Stomach smooth muscle (tissue), 2 donors: ENCODE data around the gene NDUFB8.

Source experiments
- H3K27ac ChIP-seq: one replicate; pipeline ENCODE4 v1.7.0; 2013; ENCODE audit warnings: mild to moderate bottlenecking, low read length, inconsistent platforms
- H3K27me3 ChIP-seq, 2 donors: one replicate each; pipeline ENCODE4 v1.7.0; 2013; ENCODE audit warnings: low read length in 2 of 2; ENCODE audit not compliant: insufficient read depth in 2 of 2, control insufficient read depth in 1 of 2
- H3K36me3 ChIP-seq, 2 donors: one replicate each; pipeline ENCODE4 v1.7.0; 2013; ENCODE audit warnings: low read length in 2 of 2; ENCODE audit not compliant: control insufficient read depth in 2 of 2, insufficient read depth in 2 of 2
- H3K4me1 ChIP-seq: one replicate; pipeline ENCODE4 v1.7.0; 2013; ENCODE audit warnings: low read length; ENCODE audit not compliant: control insufficient read depth, insufficient read depth
- H3K4me3 ChIP-seq, 2 donors: one replicate each; pipeline ENCODE4 v1.7.0; 2013; ENCODE audit warnings: low read length in 2 of 2
- H3K9ac ChIP-seq, 2 donors: one replicate each; pipeline ENCODE4 v1.7.0; 2013; ENCODE audit warnings: low read length in 2 of 2, mild to moderate bottlenecking in 1 of 2
- H3K9me3 ChIP-seq, 2 donors: one replicate each; pipeline ENCODE4 v1.7.0; 2013; ENCODE audit warnings: low read length in 2 of 2; ENCODE audit not compliant: control insufficient read depth in 2 of 2
- donor health status: healthy.
- donor health status: Pancreatic carcinoma.

Gene NDUFB8

DNA sequence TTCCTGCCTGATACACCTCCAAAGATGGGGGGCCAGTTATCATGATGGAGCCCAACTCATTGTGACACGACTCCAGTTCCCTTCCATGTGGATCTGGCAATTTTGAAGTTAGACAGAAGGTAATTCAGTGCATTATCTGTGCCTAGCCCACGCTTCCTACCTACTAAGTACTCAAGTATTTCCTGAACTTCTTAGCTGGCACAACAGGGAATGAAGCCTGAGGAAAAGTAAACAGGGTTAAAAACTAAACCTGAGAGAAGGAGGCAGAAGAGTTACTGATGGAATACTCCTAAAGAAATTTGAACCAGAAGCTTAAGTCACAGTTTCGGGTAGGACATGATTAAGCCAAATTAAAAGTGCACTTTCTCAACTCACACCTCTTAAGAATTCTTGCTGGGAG is 8.9 kb downstream of the NDUFB8 start:
- no peaks in the 10 kb centered on the region for H3K27me3 ChIP-seq
- no peaks in the 10 kb centered on the region for H3K9me3 ChIP-seq
- peaks cover 24 to 28% of the 10 kb centered on the region in 2 donors for H3K36me3 ChIP-seq
- no peak overlapping the region for H3K27ac ChIP-seq
- H3K4me3 ChIP-seq: no peak overlapping the region
- peaks cover 12% of the 10 kb centered on the region for H3K4me1 ChIP-seq
- H3K9ac ChIP-seq: no peak overlapping the region

GRCh38 chr10:100519311-100520051 is 10.2 kb downstream of the NDUFB8 start, which contains the start of gene SEC31B:
Gene SEC31B (minus strand): TSS chr10:100519861. CDS start chr10:100516952, 2,909 bp downstream.
- peaks cover 12% of the 10 kb centered on the region for H3K4me1 ChIP-seq
- H3K9me3 ChIP-seq: no peaks in the 10 kb centered on the region
- H3K27me3 ChIP-seq: no peaks in the 10 kb centered on the region
- H3K27ac ChIP-seq: no peak within 1 kb of the TSS
- H3K36me3 ChIP-seq: peaks cover 16 to 22% of the 10 kb centered on the region in 2 donors
- H3K4me3 ChIP-seq: peak within 1 kb of the TSS; percentile 62 to 82
- H3K9ac ChIP-seq: peak within 1 kb of the TSS; percentile 68 to 71

- no peaks in the 10 kb centered on the region for H3K9me3 ChIP-seq
- H3K9ac ChIP-seq: peak overlapping the region; percentile 68 to 71
- no peaks in the 10 kb centered on the region for H3K27me3 ChIP-seq
- H3K4me1 ChIP-seq: peaks cover 12% of the 10 kb centered on the region
- H3K27ac ChIP-seq: no peak overlapping the region
- H3K4me3 ChIP-seq: peak overlapping the region; percentile 62 to 82
- peaks cover 10 to 15% of the 10 kb centered on the region in 2 donors for H3K36me3 ChIP-seq
These were observed 10.9 kb downstream of the NDUFB8 start for GRCh38 chr10:100518761-100519241.

GRCh38 chr10:100516847-100517246 is 12.8 kb downstream of the NDUFB8 start:
- Histone ChIP-seq H3K4me3 (no peak overlapping the region), H3K9me3 (no peaks in the 10 kb centered on the region), H3K9ac (no peak overlapping the region), H3K4me1 (peaks cover 12% of the 10 kb centered on the region), H3K27me3 (no peaks in the 10 kb centered on the region), H3K27ac (no peak overlapping the region), H3K36me3 (peaks cover 9 to 12% of the 10 kb centered on the region in 2 donors)

- no peak overlapping the region for H3K27ac ChIP-seq
- no peak overlapping the region for H3K4me3 ChIP-seq
- H3K9me3 ChIP-seq: no peaks in the 10 kb centered on the region
- H3K27me3 ChIP-seq: no peaks in the 10 kb centered on the region
- H3K9ac ChIP-seq: no peak overlapping the region
- peaks cover 12% of the 10 kb centered on the region for H3K4me1 ChIP-seq
- H3K36me3 ChIP-seq: peaks cover 12 to 19% of the 10 kb centered on the region in 2 donors
These were observed 14.1 kb downstream of the NDUFB8 start for GRCh38 chr10:100515612-100516011.

- H3K4me1 ChIP-seq: no peaks in the 10 kb centered on the region
- H3K4me3 ChIP-seq: no peak overlapping the region
- peaks cover 23 to 29% of the 10 kb centered on the region in 2 donors for H3K36me3 ChIP-seq
- H3K27ac ChIP-seq: no peak overlapping the region
- H3K9ac ChIP-seq: no peak overlapping the region
- H3K9me3 ChIP-seq: no peaks in the 10 kb centered on the region
- H3K27me3 ChIP-seq: no peaks in the 10 kb centered on the region
These were observed 18.9 kb downstream of the NDUFB8 start for GRCh38 chr10:100510533-100511308.

- peaks cover 29 to 36% of the 10 kb centered on the region in 2 donors for H3K36me3 ChIP-seq
These were observed 20.3 kb downstream of the NDUFB8 start for GRCh38 chr10:100509241-100509840.

DNA sequence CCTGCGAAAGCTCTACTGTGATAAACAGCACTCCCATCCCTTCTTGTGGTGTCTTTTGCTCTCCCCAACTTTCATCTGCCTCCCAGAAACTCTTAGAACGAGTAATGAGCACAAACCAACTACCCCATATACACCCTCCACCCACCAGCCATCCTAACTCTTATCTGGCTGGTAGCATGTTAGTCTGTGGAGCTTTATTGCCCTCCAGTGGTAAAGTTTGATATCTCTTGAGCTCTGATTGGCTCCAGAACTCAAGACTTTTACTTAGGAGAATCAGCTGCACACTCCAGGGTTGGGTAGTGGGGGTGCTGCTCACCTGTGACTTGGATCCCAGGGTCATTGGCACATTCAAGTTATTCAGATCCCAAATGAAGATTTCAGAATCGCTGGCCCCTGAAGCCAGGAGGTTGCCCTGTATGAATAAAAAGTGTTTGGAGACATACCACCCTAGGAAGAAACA is 20.9 kb downstream of the NDUFB8 start:
- Histone ChIP-seq H3K4me3 (no peak overlapping the region), H3K9ac (no peak overlapping the region), H3K9me3 (no peaks in the 10 kb centered on the region), H3K27ac (no peak overlapping the region), H3K4me1 (no peaks in the 10 kb centered on the region), H3K27me3 (no peaks in the 10 kb centered on the region), H3K36me3 (peaks cover 29 to 36% of the 10 kb centered on the region in 2 donors)

More at GRCh38 chr10:100509241-100509840, 20.3 kb downstream of the NDUFB8 start:
- Histone ChIP-seq H3K27me3 (no peaks in the 10 kb centered on the region), H3K9me3 (no peaks in the 10 kb centered on the region), H3K4me3 (no peak overlapping the region), H3K9ac (no peak overlapping the region), H3K4me1 (no peaks in the 10 kb centered on the region), H3K27ac (no peak overlapping the region)

GRCh38 chr10:100508266-100508665 is 21.4 kb downstream of the NDUFB8 start:
- Histone ChIP-seq H3K36me3 (peaks cover 29 to 36% of the 10 kb centered on the region in 2 donors), H3K27ac (no peak overlapping the region), H3K4me1 (no peaks in the 10 kb centered on the region), H3K9ac (no peak overlapping the region), H3K9me3 (no peaks in the 10 kb centered on the region), H3K4me3 (no peak overlapping the region), H3K27me3 (no peaks in the 10 kb centered on the region)

GRCh38 chr10:100507357-100507732 is 22.3 kb downstream of the NDUFB8 start:
- no peak overlapping the region for H3K4me3 ChIP-seq
- H3K9me3 ChIP-seq: no peaks in the 10 kb centered on the region
- H3K9ac ChIP-seq: no peak overlapping the region
- H3K27ac ChIP-seq: no peak overlapping the region
- H3K36me3 ChIP-seq: peaks cover 25 to 36% of the 10 kb centered on the region in 2 donors
- no peaks in the 10 kb centered on the region for H3K4me1 ChIP-seq
- H3K27me3 ChIP-seq: no peaks in the 10 kb centered on the region
